Vagina (tissue), 2 donors: ENCODE data around the gene UBASH3B. TPM values are rescaled to one million over a fixed set of nuclear protein-coding genes. Genes with fewer than 3 reads are reported as not detected.

ENCODE experiments used
- DNase-seq, 2 donors: peaks; one replicate each; pipeline ENCODE4 v3.0.0-alpha.2; 2017; ENCODE audit errors: extremely low spot score in 2 of 2
- H3K27ac ChIP-seq: fragments of 200-600 bp; sonication (generic); one replicate; pipeline ENCODE4 v1.5.1; 2019
- H3K27me3 ChIP-seq: fragments of 200-600 bp; sonication (generic); one replicate; pipeline ENCODE4 v1.5.1; 2019
- H3K36me3 ChIP-seq, 2 donors: fragments of 200-600 bp; sonication (generic); one replicate each; pipeline ENCODE4 v1.5.1; 2017 to 2019
- H3K4me1 ChIP-seq: fragments of 200-600 bp; sonication (generic); one replicate; pipeline ENCODE4 v1.5.1; 2019
- H3K4me3 ChIP-seq, 2 donors: fragments of 200-600 bp; sonication (generic); 1 replicate in 1 of 2; 2 replicates in 1 of 2; pipeline ENCODE4 v1.5.1; 2016 to 2019
- H3K9me3 ChIP-seq: fragments of 200-600 bp; sonication (generic); one replicate; pipeline ENCODE4 v1.5.1; 2019
- POLR2A ChIP-seq, 2 donors: fragments of 450-650 bp; IDR thresholded peaks; one replicate each; pipeline ENCODE4 v1.6.1; 2017; ENCODE audit warnings: antibody characterized with exemption in 2 of 2, mild to moderate bottlenecking in 2 of 2, moderate library complexity in 2 of 2
- POLR2AphosphoS5 ChIP-seq, 2 donors: sonication (generic); formaldehyde crosslinking; IDR thresholded peaks; one replicate each; pipeline ENCODE4 v1.9.0; 2017; ENCODE audit warnings: antibody characterized with exemption in 2 of 2, mild to moderate bottlenecking in 2 of 2, low read depth in 1 of 2; ENCODE audit not compliant: insufficient read depth in 1 of 2
- intact Hi-C: fragments of 100-400 bp; cut with DNase I; formaldehyde crosslinking; loops from one replicate; pipeline ENCODE4 v1.15.1; 2023
- total RNA-seq: library from RNA; depleted of rRNA; stranded (reverse); fragments of >200 nt; gene quantifications from one replicate; pipeline ENCODE4 v1.2.3, GENCODE V29; 2016
- TF ChIP-seq, protein P1 (sequence below), 3 experiments: fragments of 450-650 bp in 2 of 3; fragments of 200-600 bp in 1 of 3; sonication (generic) in 1 of 3; IDR thresholded peaks; one replicate each; pipeline ENCODE4 v1.5.1; 2017 to 2019; ENCODE audit warnings: antibody characterized with exemption in 3 of 3, mild to moderate bottlenecking in 2 of 3, moderate library complexity in 2 of 3

Gene UBASH3B
- total RNA-seq, 1 donor from 2014 or later: 2.2 TPM

- intact Hi-C loops: no loop called here
- Histone ChIP-seq H3K27me3 (no peaks in the 10 kb centered on the region), H3K4me3 (no peak overlapping the region), H3K36me3 (no peaks in the 10 kb centered on the region), H3K27ac (no peak overlapping the region), H3K9me3 (no peaks in the 10 kb centered on the region), H3K4me1 (no peaks in the 10 kb centered on the region)
- DNase-seq: no peak
- TF ChIP-seq POLR2AphosphoS5 (IDR thresholded peaks at IDR 0.05; ENCODE audit: insufficient read depth in 1 of 2, low read depth in 1 of 2) (no peak), POLR2A (IDR thresholded peaks at IDR 0.05) (no peak)
- TF ChIP-seq, protein P1, sequence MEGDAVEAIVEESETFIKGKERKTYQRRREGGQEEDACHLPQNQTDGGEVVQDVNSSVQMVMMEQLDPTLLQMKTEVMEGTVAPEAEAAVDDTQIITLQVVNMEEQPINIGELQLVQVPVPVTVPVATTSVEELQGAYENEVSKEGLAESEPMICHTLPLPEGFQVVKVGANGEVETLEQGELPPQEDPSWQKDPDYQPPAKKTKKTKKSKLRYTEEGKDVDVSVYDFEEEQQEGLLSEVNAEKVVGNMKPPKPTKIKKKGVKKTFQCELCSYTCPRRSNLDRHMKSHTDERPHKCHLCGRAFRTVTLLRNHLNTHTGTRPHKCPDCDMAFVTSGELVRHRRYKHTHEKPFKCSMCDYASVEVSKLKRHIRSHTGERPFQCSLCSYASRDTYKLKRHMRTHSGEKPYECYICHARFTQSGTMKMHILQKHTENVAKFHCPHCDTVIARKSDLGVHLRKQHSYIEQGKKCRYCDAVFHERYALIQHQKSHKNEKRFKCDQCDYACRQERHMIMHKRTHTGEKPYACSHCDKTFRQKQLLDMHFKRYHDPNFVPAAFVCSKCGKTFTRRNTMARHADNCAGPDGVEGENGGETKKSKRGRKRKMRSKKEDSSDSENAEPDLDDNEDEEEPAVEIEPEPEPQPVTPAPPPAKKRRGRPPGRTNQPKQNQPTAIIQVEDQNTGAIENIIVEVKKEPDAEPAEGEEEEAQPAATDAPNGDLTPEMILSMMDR (IDR thresholded peaks at IDR 0.05): no peak
These were observed 177.4 kb downstream of the UBASH3B start for GRCh38 chr11:122832721-122833470.

DNA sequence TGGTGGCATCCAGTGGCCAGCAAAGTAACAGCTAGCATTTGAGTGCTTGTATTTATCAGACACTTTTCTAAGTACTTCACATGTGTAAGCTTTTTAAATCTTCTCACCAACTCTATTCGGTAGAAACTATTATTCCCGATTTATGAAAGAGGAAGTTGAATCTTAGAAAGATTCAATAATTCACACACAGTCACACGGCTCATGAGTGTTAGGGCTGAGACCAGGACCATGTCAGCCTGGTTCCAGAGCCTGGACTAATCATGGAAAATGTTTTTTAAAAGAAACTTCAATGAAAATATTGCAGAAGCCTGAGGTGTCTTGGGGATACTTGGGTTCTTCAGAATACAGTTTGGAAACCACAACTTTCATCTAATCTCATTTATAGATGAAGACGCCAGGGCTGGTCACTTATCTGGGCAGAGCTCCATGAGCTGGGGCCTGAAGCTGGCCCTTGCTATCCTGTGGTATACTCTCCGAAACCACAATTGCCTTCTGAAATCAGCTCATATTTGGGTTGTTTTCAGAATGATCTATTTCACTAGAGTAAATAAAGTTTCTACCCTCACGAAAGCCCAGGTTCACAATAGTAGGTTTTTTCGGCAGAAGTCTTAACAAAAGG is 178.4 kb downstream of the UBASH3B start:
- DNase-seq: no peak
- H3K36me3 ChIP-seq: no peaks in the 10 kb centered on the region
- no peak for TF ChIP-seq POLR2A (IDR thresholded peaks at IDR 0.05)
- TF ChIP-seq, protein P1 (IDR thresholded peaks at IDR 0.05): no peak
- TF ChIP-seq POLR2AphosphoS5 (IDR thresholded peaks at IDR 0.05; ENCODE audit: insufficient read depth in 1 of 2, low read depth in 1 of 2): no peak

GRCh38 chr11:122836916-122837315 is 181.4 kb downstream of the UBASH3B start:
- TF ChIP-seq POLR2A (IDR thresholded peaks at IDR 0.05) (no peak), POLR2AphosphoS5 (IDR thresholded peaks at IDR 0.05; ENCODE audit: insufficient read depth in 1 of 2, low read depth in 1 of 2) (no peak)
- TF ChIP-seq, protein P1 (IDR thresholded peaks at IDR 0.05): no peak
- no peak overlapping the region for H3K4me3 ChIP-seq
- H3K27ac ChIP-seq: no peak overlapping the region
- H3K4me1 ChIP-seq: no peaks in the 10 kb centered on the region
- intact Hi-C loops: no loop called here
- H3K27me3 ChIP-seq: no peaks in the 10 kb centered on the region
- H3K36me3 ChIP-seq: no peaks in the 10 kb centered on the region
- H3K9me3 ChIP-seq: no peaks in the 10 kb centered on the region
- no peak for DNase-seq

More for the DNA sequence above, 178.4 kb downstream of the UBASH3B start:
- Histone ChIP-seq H3K27me3 (no peaks in the 10 kb centered on the region), H3K4me1 (no peaks in the 10 kb centered on the region), H3K27ac (no peak overlapping the region), H3K4me3 (no peak overlapping the region), H3K9me3 (no peaks in the 10 kb centered on the region)
- intact Hi-C loops: no loop called here

- intact Hi-C loops: no loop called here
- no peaks in the 10 kb centered on the region for H3K36me3 ChIP-seq
- no peak overlapping the region for H3K4me3 ChIP-seq
- TF ChIP-seq, protein P1 (IDR thresholded peaks at IDR 0.05): no peak
- TF ChIP-seq POLR2A (IDR thresholded peaks at IDR 0.05) (no peak), POLR2AphosphoS5 (IDR thresholded peaks at IDR 0.05; ENCODE audit: insufficient read depth in 1 of 2, low read depth in 1 of 2) (no peak)
- no peak overlapping the region for H3K27ac ChIP-seq
- no peak for DNase-seq
- H3K9me3 ChIP-seq: no peaks in the 10 kb centered on the region
- no peaks in the 10 kb centered on the region for H3K4me1 ChIP-seq
- no peaks in the 10 kb centered on the region for H3K27me3 ChIP-seq
These were observed 182.2 kb downstream of the UBASH3B start for GRCh38 chr11:122837528-122838346.
